HG03095 (cell line): ENCODE results near the gene SLC41A2.
A peak's percentile ranks its signal among the peaks of the same experiment; 100 is the strongest.

Source experiments
- ATAC-seq: cut with Tn5 transposase; IDR thresholded peaks from one replicate; pipeline ENCODE4 v1.9.1; 2021; ENCODE audit warnings: moderate library complexity; ENCODE audit not compliant: unreplicated experiment

SLC41A2 gene

GRCh38 chr12:104930388-104931326 is 27.4 kb downstream of the SLC41A2 start:
- peak; percentile 88 for ATAC-seq

- peak; percentile 5 for ATAC-seq
Observed at GRCh38 chr12:104929977-104930376, 28.1 kb downstream of the SLC41A2 start.

GRCh38 chr12:104929368-104929767 is 28.7 kb downstream of the SLC41A2 start:
- ATAC-seq: no peak

GRCh38 chr12:104928036-104928745 is 29.9 kb downstream of the SLC41A2 start:
- no peak for ATAC-seq

- no peak for ATAC-seq
Observed at GRCh38 chr12:104925501-104925900, 32.6 kb downstream of the SLC41A2 start.

GRCh38 chr12:104921340-104921739 is 36.8 kb downstream of the SLC41A2 start:
- no peak for ATAC-seq

- no peak for ATAC-seq
Observed at GRCh38 chr12:104911942-104912341, 46.1 kb downstream of the SLC41A2 start.

GRCh38 chr12:104910196-104910840 is 47.8 kb downstream of the SLC41A2 start:
- ATAC-seq: no peak

- ATAC-seq: no peak
Observed at GRCh38 chr12:104909761-104910160, 48.3 kb downstream of the SLC41A2 start.
